ENCODE results near the gene MGAT5B. TPM values are rescaled to one million over a fixed set of nuclear protein-coding genes. Genes with fewer than 3 reads are reported as not detected.
"Not testable (repeated sequence)": the region's sequence is repeated elsewhere in the genome, so short reads cannot be mapped to it uniquely, and the experiment has no call there.

Gene MGAT5B
- total and polyA plus RNA-seq, 3 experiments from 2014 or later: 0.17 to 0.46 (median 0.40) TPM

- ChIA-PET POLR2A (no interaction called here), CTCF (no interaction called here)
- Histone ChIP-seq H3K4me1 (ENCODE audit: insufficient read depth, low read length) (peaks cover 4% of the 10 kb centered on the region), H3K27me3 (ENCODE audit: insufficient read depth, low read length, poor library complexity, severe bottlenecking) (no peaks in the 10 kb centered on the region), H3K4me3 (ENCODE audit: low read length) (no peak overlapping the region), H3K27ac (ENCODE audit: low read depth, low read length) (no peak overlapping the region), H3K36me3 (ENCODE audit: insufficient read depth, low read length) (no peaks in the 10 kb centered on the region), H3K9me3 (ENCODE audit: low read length) (no peaks in the 10 kb centered on the region)
- Mint-ChIP-seq H3K4me1 (peaks cover 6 to 8% (median 6%) of the 10 kb centered on the region in 3 donors), H3K27ac (no peak overlapping the region), H3K9me3 (peaks cover 0 to 8% (median 2%) of the 10 kb centered on the region in 5 donors), H3K27me3 (peaks cover 3 to 14% of the 10 kb centered on the region in 2 donors), H3K36me3 (peaks cover 0 to 13% (median 2%) of the 10 kb centered on the region in 3 donors), H3K4me3 (no peak overlapping the region)
- no peak for DNase-seq
Observed at GRCh38 chr17:76974721-76975120, 106.5 kb downstream of the MGAT5B start.

DNA sequence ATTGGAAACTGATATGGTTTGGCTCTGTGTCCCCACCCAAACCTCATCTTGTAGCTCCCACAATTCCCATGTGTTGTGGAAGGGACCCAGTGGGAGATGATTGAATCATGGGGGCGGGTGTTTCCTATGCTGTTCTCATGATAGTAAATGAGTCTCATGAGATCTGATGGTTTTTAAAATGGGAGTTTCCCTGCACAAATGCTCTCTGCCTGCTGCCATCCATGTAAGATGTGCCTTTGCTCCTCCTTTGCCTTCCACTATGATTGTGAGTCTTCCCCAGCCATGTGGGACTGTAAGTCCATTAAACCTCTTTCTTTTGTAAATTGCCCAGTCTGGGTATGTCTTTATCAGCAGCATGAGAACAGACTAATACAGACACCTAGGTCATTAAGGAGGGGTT is 109.8 kb downstream of the MGAT5B start:
- H3K9me3 Mint-ChIP-seq; H3K27ac ChIP-seq (ENCODE audit: low read depth, low read length); H3K9me3 ChIP-seq (ENCODE audit: low read length); CTCF ChIA-PET; H3K4me3 ChIP-seq (ENCODE audit: low read length); POLR2A ChIA-PET; DNase-seq; H3K27me3 ChIP-seq (ENCODE audit: insufficient read depth, low read length, poor library complexity, severe bottlenecking); H3K36me3 ChIP-seq (ENCODE audit: insufficient read depth, low read length); H3K27me3 Mint-ChIP-seq; H3K4me3 Mint-ChIP-seq: not testable (repeated sequence)
- H3K36me3 Mint-ChIP-seq: peaks cover 0 to 13% (median 2%) of the 10 kb centered on the region in 3 donors
- peaks cover 14% of the 10 kb centered on the region for H3K4me1 ChIP-seq (ENCODE audit: insufficient read depth, low read length)
- peaks cover 8 to 16% (median 15%) of the 10 kb centered on the region in 3 donors for H3K4me1 Mint-ChIP-seq
- peak overlapping the region in 1 of 8 donors; percentile 30 for H3K27ac Mint-ChIP-seq

- Histone ChIP-seq H3K4me3 (ENCODE audit: low read length) (no peak overlapping the region), H3K36me3 (ENCODE audit: insufficient read depth, low read length) (no peaks in the 10 kb centered on the region), H3K9me3 (ENCODE audit: low read length) (no peaks in the 10 kb centered on the region), H3K4me1 (ENCODE audit: insufficient read depth, low read length) (peaks cover 20% of the 10 kb centered on the region), H3K27ac (ENCODE audit: low read depth, low read length) (no peak overlapping the region), H3K27me3 (ENCODE audit: insufficient read depth, low read length, poor library complexity, severe bottlenecking) (no peaks in the 10 kb centered on the region)
- H3K4me3 Mint-ChIP-seq: peak overlapping the region in 4 of 7 donors; percentile 28 to 72 (median 58)
- DNase-seq: no peak
- H3K36me3 Mint-ChIP-seq: peaks cover 0 to 9% (median 0%) of the 10 kb centered on the region in 3 donors
- H3K27me3 Mint-ChIP-seq: peaks cover 0 to 4% of the 10 kb centered on the region in 2 donors
- H3K27ac Mint-ChIP-seq: peak overlapping the region in 5 of 8 donors; percentile 39 to 89 (median 80)
- peaks cover 12 to 23% (median 22%) of the 10 kb centered on the region in 3 donors for H3K4me1 Mint-ChIP-seq
- H3K9me3 Mint-ChIP-seq: peaks cover 0 to 8% (median 2%) of the 10 kb centered on the region in 5 donors
- ChIA-PET POLR2A (no interaction called here), CTCF (interaction anchor here (1.1 to 1.6 kb wide), 2 partner anchors 15 to 18 kb away, joined by 3 to 6 read pairs; no protein-coding TSS in a partner anchor)
Observed at GRCh38 chr17:76981545-76982295, 113.5 kb downstream of the MGAT5B start.

DNA sequence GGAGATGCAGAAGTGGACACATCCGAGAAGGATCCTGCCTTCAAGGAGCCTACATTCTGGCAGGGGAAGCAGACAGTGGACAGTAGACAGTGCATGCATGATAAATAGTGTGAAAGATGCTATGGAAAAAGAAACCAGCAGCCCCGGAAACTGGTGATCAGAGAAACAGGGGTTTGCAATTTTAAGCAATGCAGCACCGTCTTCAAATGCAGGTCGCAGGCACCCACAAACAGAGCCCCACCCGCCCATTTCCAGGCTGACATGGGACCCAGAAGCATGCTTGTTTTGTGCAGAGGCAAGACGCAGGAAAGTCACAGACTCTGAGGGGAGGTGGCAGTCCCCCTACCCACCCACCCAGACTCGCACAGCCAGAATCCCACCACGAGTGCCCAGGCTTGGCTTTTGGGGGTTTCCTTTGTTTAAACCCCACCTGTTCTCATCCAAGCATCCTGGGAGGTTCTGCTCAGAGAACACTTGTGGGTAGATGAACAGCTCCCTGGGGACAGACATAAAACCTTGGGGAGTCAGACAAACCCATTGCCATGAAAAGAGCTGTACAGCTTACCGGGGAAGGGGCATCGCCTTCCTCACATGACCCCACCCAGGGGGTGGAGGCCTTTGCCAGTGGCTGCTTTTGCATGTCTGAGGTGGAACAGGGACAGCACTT is 114.3 kb downstream of the MGAT5B start:
- H3K36me3 Mint-ChIP-seq: peaks cover 0 to 9% (median 0%) of the 10 kb centered on the region in 3 donors
- POLR2A ChIA-PET: interaction anchor here (1.5 kb wide), 1 partner anchor 16 kb away, joined by 3 read pairs; no protein-coding TSS in a partner anchor
- Histone ChIP-seq H3K27ac (ENCODE audit: low read depth, low read length) (no peak overlapping the region), H3K36me3 (ENCODE audit: insufficient read depth, low read length) (no peaks in the 10 kb centered on the region), H3K4me3 (ENCODE audit: low read length) (no peak overlapping the region), H3K9me3 (ENCODE audit: low read length) (no peaks in the 10 kb centered on the region), H3K27me3 (ENCODE audit: insufficient read depth, low read length, poor library complexity, severe bottlenecking) (no peaks in the 10 kb centered on the region), H3K4me1 (ENCODE audit: insufficient read depth, low read length) (peaks cover 20% of the 10 kb centered on the region)
- no peak for DNase-seq
- H3K27ac Mint-ChIP-seq: peak overlapping the region; percentile 39 to 89 (median 78)
- CTCF ChIA-PET: interaction anchor here (1.3 kb wide), 1 partner anchor 74 kb away, joined by 3 read pairs; no protein-coding TSS in a partner anchor
- H3K27me3 Mint-ChIP-seq: peaks cover 0 to 4% of the 10 kb centered on the region in 2 donors
- peaks cover 12 to 23% (median 22%) of the 10 kb centered on the region in 3 donors for H3K4me1 Mint-ChIP-seq
- H3K4me3 Mint-ChIP-seq: peak overlapping the region in 6 of 7 donors; percentile 39 to 71 (median 53)
- H3K9me3 Mint-ChIP-seq: peaks cover 0 to 6% (median 2%) of the 10 kb centered on the region in 5 donors

GRCh38 chr17:76983075-76983775 is 115.0 kb downstream of the MGAT5B start:
- POLR2A ChIA-PET: interaction anchor here (1.5 kb wide), 1 partner anchor 15 kb away, joined by 3 read pairs; no protein-coding TSS in a partner anchor
- Mint-ChIP-seq H3K4me1 (peaks cover 12 to 23% (median 22%) of the 10 kb centered on the region in 3 donors), H3K27me3 (peaks cover 0 to 4% of the 10 kb centered on the region in 2 donors), H3K36me3 (peaks cover 0 to 5% (median 0%) of the 10 kb centered on the region in 3 donors), H3K27ac (peak overlapping the region; percentile 56 to 93 (median 88)), H3K4me3 (peak overlapping the region in 6 of 7 donors; percentile 31 to 83 (median 46)), H3K9me3 (peaks cover 0 to 4% (median 2%) of the 10 kb centered on the region in 5 donors)
- Histone ChIP-seq H3K27me3 (ENCODE audit: insufficient read depth, low read length, poor library complexity, severe bottlenecking) (no peaks in the 10 kb centered on the region), H3K4me1 (ENCODE audit: insufficient read depth, low read length) (peaks cover 20% of the 10 kb centered on the region), H3K27ac (ENCODE audit: low read depth, low read length) (no peak overlapping the region), H3K4me3 (ENCODE audit: low read length) (no peak overlapping the region), H3K9me3 (ENCODE audit: low read length) (no peaks in the 10 kb centered on the region), H3K36me3 (ENCODE audit: insufficient read depth, low read length) (no peaks in the 10 kb centered on the region)
- CTCF ChIA-PET: interaction anchor here (1.3 kb wide), 1 partner anchor 73 kb away, joined by 3 read pairs; no protein-coding TSS in a partner anchor
- no peak for DNase-seq

DNA sequence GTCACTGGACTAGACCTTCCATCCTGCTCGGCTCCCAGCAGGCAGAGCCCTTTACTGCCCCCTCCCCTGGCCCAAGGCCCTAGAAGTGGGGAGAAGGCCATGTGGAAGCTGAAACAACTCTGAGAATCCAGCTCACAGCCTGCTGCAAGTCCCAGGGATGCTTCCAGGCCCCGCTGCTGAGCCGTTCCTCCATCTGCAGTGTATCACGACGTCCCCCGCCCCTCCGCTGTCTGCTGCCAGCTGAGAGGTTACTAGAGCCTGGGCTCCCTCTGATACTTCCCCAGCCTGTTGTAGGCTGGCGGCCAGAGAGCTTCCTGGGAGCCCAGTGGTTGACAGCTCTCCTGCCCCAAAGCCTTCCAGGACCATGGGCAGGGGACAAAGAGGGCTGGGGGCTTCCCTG is 118.2 kb downstream of the MGAT5B start:
- Histone ChIP-seq H3K36me3 (ENCODE audit: insufficient read depth, low read length) (no peaks in the 10 kb centered on the region), H3K4me3 (ENCODE audit: low read length) (no peak overlapping the region), H3K4me1 (ENCODE audit: insufficient read depth, low read length) (peaks cover 20% of the 10 kb centered on the region), H3K9me3 (ENCODE audit: low read length) (no peaks in the 10 kb centered on the region), H3K27me3 (ENCODE audit: insufficient read depth, low read length, poor library complexity, severe bottlenecking) (no peaks in the 10 kb centered on the region), H3K27ac (ENCODE audit: low read depth, low read length) (no peak overlapping the region)
- CTCF ChIA-PET: no interaction called here
- Mint-ChIP-seq H3K4me3 (no peak overlapping the region), H3K4me1 (peaks cover 12 to 23% (median 22%) of the 10 kb centered on the region in 3 donors), H3K27me3 (no peaks in the 10 kb centered on the region), H3K27ac (peak overlapping the region in 1 of 8 donors; percentile 68), H3K9me3 (no peaks in the 10 kb centered on the region), H3K36me3 (no peaks in the 10 kb centered on the region)
- POLR2A ChIA-PET: no interaction called here
- DNase-seq: no peak

- POLR2A ChIA-PET: no interaction called here
- Histone ChIP-seq H3K36me3 (ENCODE audit: insufficient read depth, low read length) (no peaks in the 10 kb centered on the region), H3K4me3 (ENCODE audit: low read length) (no peak overlapping the region), H3K4me1 (ENCODE audit: insufficient read depth, low read length) (peaks cover 10% of the 10 kb centered on the region), H3K27ac (ENCODE audit: low read depth, low read length) (no peak overlapping the region), H3K27me3 (ENCODE audit: insufficient read depth, low read length, poor library complexity, severe bottlenecking) (no peaks in the 10 kb centered on the region), H3K9me3 (ENCODE audit: low read length) (no peaks in the 10 kb centered on the region)
- H3K9me3 Mint-ChIP-seq: no peaks in the 10 kb centered on the region
- H3K4me3 Mint-ChIP-seq: no peak overlapping the region
- CTCF ChIA-PET: no interaction called here
- peak overlapping the region in 3 of 8 donors; percentile 54 to 66 (median 58) for H3K27ac Mint-ChIP-seq
- no peaks in the 10 kb centered on the region for H3K27me3 Mint-ChIP-seq
- H3K4me1 Mint-ChIP-seq: peaks cover 6 to 12% (median 11%) of the 10 kb centered on the region in 3 donors
- no peak for DNase-seq
- H3K36me3 Mint-ChIP-seq: no peaks in the 10 kb centered on the region
Observed at GRCh38 chr17:76987486-76988093, 119.4 kb downstream of the MGAT5B start.
